GM23338 (cell line): ENCODE measurements around the gene IDUA. TPM values are rescaled to one million over a fixed set of nuclear protein-coding genes. Genes with fewer than 3 reads are reported as not detected.
A peak's percentile ranks its signal among the peaks of the same experiment; 100 is the strongest.

Experiments
- ATAC-seq: fragments of 200-7000 bp; cut with Tn5 transposase; 3 replicates; pipeline ENCODE4 v1.9.1; 2020
- DNase-seq: peaks from one replicate; pipeline ENCODE4 v3.0.0-alpha.2; 2015; ENCODE audit warnings: low spot score
- H2AFZ ChIP-seq: fragments of 200-600 bp; sonication (generic); 2 replicates; pipeline ENCODE4 v1.8.0; 2016; ENCODE audit warnings: antibody characterized with exemption, mild to moderate bottlenecking, moderate library complexity
- H3F3A ChIP-seq: fragments of 200-600 bp; sonication (generic); replicated peaks from 2 replicates; pipeline ENCODE4 v1.8.0; 2017; ENCODE audit warnings: antibody characterized with exemption, mixed run types, low read depth
- H3K27ac ChIP-seq: fragments of 200-600 bp; sonication (generic); 2 replicates; pipeline ENCODE4 v1.6.1; 2016; ENCODE audit warnings: low read depth
- H3K27me3 ChIP-seq: fragments of 200-600 bp; sonication (generic); 2 replicates; pipeline ENCODE4 v1.8.0; 2016; ENCODE audit warnings: mild to moderate bottlenecking, mixed run types, moderate library complexity; ENCODE audit not compliant: insufficient read depth
- H3K36me3 ChIP-seq: fragments of 200-600 bp; sonication (generic); 2 replicates; pipeline ENCODE4 v1.8.0; 2016; ENCODE audit warnings: mild to moderate bottlenecking; ENCODE audit not compliant: insufficient read depth
- H3K4me1 ChIP-seq: fragments of 200-600 bp; sonication (generic); 2 replicates; pipeline ENCODE4 v1.8.0; 2016; ENCODE audit warnings: mild to moderate bottlenecking, moderate library complexity; ENCODE audit not compliant: insufficient read depth
- H3K4me2 ChIP-seq: fragments of 200-600 bp; sonication (generic); 2 replicates; pipeline ENCODE4 v1.7.1; 2017; ENCODE audit warnings: mixed run types
- H3K4me3 ChIP-seq: fragments of 200-600 bp; sonication (generic); 2 replicates; pipeline ENCODE4 v1.6.1; 2016; ENCODE audit warnings: mixed run types
- H3K79me2 ChIP-seq: fragments of 200-600 bp; sonication (generic); replicated peaks from 2 replicates; pipeline ENCODE4 v1.8.0; 2017; ENCODE audit warnings: mild to moderate bottlenecking; ENCODE audit not compliant: insufficient read depth
- H3K9me2 ChIP-seq: fragments of 200-600 bp; sonication (generic); 2 replicates; pipeline ENCODE4 v1.8.0; 2017; ENCODE audit not compliant: insufficient read depth
- H4K20me1 ChIP-seq: fragments of 200-600 bp; sonication (generic); replicated peaks from 2 replicates; pipeline ENCODE4 v1.8.0; 2017; ENCODE audit warnings: mild to moderate bottlenecking; ENCODE audit not compliant: insufficient read depth
- H3K27ac Mint-ChIP-seq: 2 replicates; pipeline ENCODE4 v1.8.0; 2020; ENCODE audit warnings: inconsistent platforms, mild to moderate bottlenecking, moderate library complexity, mixed read lengths
- H3K27me3 Mint-ChIP-seq: 3 replicates; pipeline ENCODE4 v1.8.0; 2022; ENCODE audit warnings: low read depth, mild to moderate bottlenecking, moderate library complexity, mixed read lengths, inconsistent platforms; ENCODE audit not compliant: insufficient read depth, poor library complexity
- H3K36me3 Mint-ChIP-seq: 3 replicates; pipeline ENCODE4 v1.8.0; 2021; ENCODE audit warnings: low read depth, mild to moderate bottlenecking, inconsistent platforms, moderate library complexity, mixed read lengths
- H3K4me1 Mint-ChIP-seq: 3 replicates; pipeline ENCODE4 v1.8.0; 2020; ENCODE audit warnings: mild to moderate bottlenecking, inconsistent platforms, mixed read lengths
- H3K4me3 Mint-ChIP-seq: 3 replicates; pipeline ENCODE4 v1.8.0; 2021; ENCODE audit warnings: moderate library complexity, mild to moderate bottlenecking, inconsistent platforms, mixed read lengths
- H3K9me3 Mint-ChIP-seq: 3 replicates; pipeline ENCODE4 v1.8.0; 2020; ENCODE audit warnings: moderate library complexity, mild to moderate bottlenecking, inconsistent platforms, mixed read lengths
- CREB1 ChIP-seq: fragments of 250-450 bp; sonication (Bioruptor Pico); IDR thresholded peaks from 2 replicates; pipeline ENCODE4 v1.5.0; 2020; ENCODE audit warnings: low read depth, mild to moderate bottlenecking, moderate library complexity
- EZH2phosphoT487 ChIP-seq: fragments of 200-600 bp; sonication (generic); IDR thresholded peaks from one replicate; pipeline ENCODE4 v1.8.1; 2018; ENCODE audit warnings: antibody characterized with exemption; ENCODE audit not compliant: unreplicated experiment
- STAT1 ChIP-seq: IDR thresholded peaks from one replicate; pipeline ENCODE4 v1.6.1; 2016; ENCODE audit warnings: antibody characterized with exemption; ENCODE audit not compliant: unreplicated experiment
- ZNF114 ChIP-seq: fragments of 250-450 bp; sonication (Bioruptor Pico); IDR thresholded peaks from 2 replicates; pipeline ENCODE4 v1.5.0; 2020; ENCODE audit warnings: mild to moderate bottlenecking, moderate library complexity
- polyA plus RNA-seq: library from polyadenylated mRNA; unstranded; fragments of >200 nt; fragmentation: Nextera tagmentation; extraction: Ambion mirVana; gene quantifications from 2 replicates; pipeline ENCODE4 v1.2.1, GENCODE V29; 2016
- total RNA-seq: library from RNA; depleted of rRNA; stranded (reverse); fragments of >200 nt; shearing (Covaris generic); gene quantifications from 2 replicates; pipeline ENCODE4 v1.2.3, GENCODE V29; 2014
- TF ChIP-seq, protein P1 (sequence below): IDR thresholded peaks from 2 replicates; pipeline ENCODE4 v1.6.1; 2016; ENCODE audit warnings: antibody characterized with exemption

The IDUA gene
- total and polyA plus RNA-seq, 2 experiments from 2014 or later = 1.3 to 6.1 TPM

GRCh38 chr4:1047976-1048772, 61.3 kb downstream of the IDUA start:
- DNase-seq (peak; percentile 9), ATAC-seq (no peak)
- Histone ChIP-seq H3K27ac (no peak overlapping the region), H3K27me3 (no peaks in the 10 kb centered on the region), H3K79me2 (no peaks in the 10 kb centered on the region), H2AFZ (no peak overlapping the region), H3F3A (no peaks in the 10 kb centered on the region), H4K20me1 (no peaks in the 10 kb centered on the region), H3K4me1 (no peaks in the 10 kb centered on the region), H3K4me2 (no peak overlapping the region), H3K36me3 (no peaks in the 10 kb centered on the region), H3K9me2 (no peaks in the 10 kb centered on the region), H3K4me3 (no peak overlapping the region)
- TF ChIP-seq, protein P1, sequence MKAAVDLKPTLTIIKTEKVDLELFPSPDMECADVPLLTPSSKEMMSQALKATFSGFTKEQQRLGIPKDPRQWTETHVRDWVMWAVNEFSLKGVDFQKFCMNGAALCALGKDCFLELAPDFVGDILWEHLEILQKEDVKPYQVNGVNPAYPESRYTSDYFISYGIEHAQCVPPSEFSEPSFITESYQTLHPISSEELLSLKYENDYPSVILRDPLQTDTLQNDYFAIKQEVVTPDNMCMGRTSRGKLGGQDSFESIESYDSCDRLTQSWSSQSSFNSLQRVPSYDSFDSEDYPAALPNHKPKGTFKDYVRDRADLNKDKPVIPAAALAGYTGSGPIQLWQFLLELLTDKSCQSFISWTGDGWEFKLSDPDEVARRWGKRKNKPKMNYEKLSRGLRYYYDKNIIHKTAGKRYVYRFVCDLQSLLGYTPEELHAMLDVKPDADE = no peak
- no peak for TF ChIP-seq ZNF114 (CRISPR knock-in tag)
- Mint-ChIP-seq H3K4me1 (peaks cover 9% of the 10 kb centered on the region), H3K4me3 (no peak overlapping the region), H3K9me3 (peaks cover 3% of the 10 kb centered on the region; the same call in 2 of the 3 replicates), H3K27me3 (peaks cover 12% of the 10 kb centered on the region), H3K36me3 (peaks cover 3% of the 10 kb centered on the region; the same call in 1 of the 3 replicates), H3K27ac (no peak overlapping the region)

- Mint-ChIP-seq H3K27ac (no peak overlapping the region), H3K27me3 (peaks cover 15% of the 10 kb centered on the region), H3K4me1 (peaks cover 6% of the 10 kb centered on the region), H3K9me3 (peaks cover 3% of the 10 kb centered on the region; the same call in 2 of the 3 replicates), H3K4me3 (no peak overlapping the region), H3K36me3 (peaks cover 3% of the 10 kb centered on the region; the same call in 1 of the 3 replicates)
- Histone ChIP-seq H3K36me3 (no peaks in the 10 kb centered on the region), H2AFZ (no peak overlapping the region), H3K27me3 (no peaks in the 10 kb centered on the region), H3K9me2 (no peaks in the 10 kb centered on the region), H3K4me1 (no peaks in the 10 kb centered on the region), H3K4me3 (no peak overlapping the region), H3K79me2 (no peaks in the 10 kb centered on the region), H3K27ac (no peak overlapping the region), H4K20me1 (no peaks in the 10 kb centered on the region), H3F3A (no peaks in the 10 kb centered on the region), H3K4me2 (no peak overlapping the region)
- TF ChIP-seq, protein P1 = no peak
- TF ChIP-seq CREB1 (CRISPR knock-in tag) = no peak
- no peak for TF ChIP-seq EZH2phosphoT487
- TF ChIP-seq STAT1 = no peak
- ATAC-seq (no peak), DNase-seq (no peak)
These were observed 62.1 kb downstream of the IDUA start for GRCh38 chr4:1048773-1049590.
